ENCODE results near the gene ASAH2B. TPM values are rescaled to one million over a fixed set of nuclear protein-coding genes. Genes with fewer than 3 reads are reported as not detected.
A peak's percentile ranks its signal among the peaks of the same experiment; 100 is the strongest.
"Not testable (repeated sequence)": the region's sequence is repeated elsewhere in the genome, so short reads cannot be mapped to it uniquely, and the experiment has no call there.

The ASAH2B gene
- 3.4 TPM for polyA plus RNA-seq (2013, experiment 1 of 2)
- polyA plus RNA-seq (2013, experiment 2 of 2): 3.8 TPM

GRCh38 chr10:50739618-50740292 is at the start of gene ASAH2B:
ASAH2B (plus strand) TSS chr10:50739936; CDS start chr10:50745131, 5,195 bp downstream.
- WGBS: under 1% methylated on average over 53 of the region's 62 CpGs
- H3K9me3 ChIP-seq (ENCODE audit: control insufficient read depth, low read length): no peaks in the 10 kb centered on the region

GRCh38 chr10:50697819-50698218 is 41.9 kb upstream of the ASAH2B start:
- H3K4me1 ChIP-seq (ENCODE audit: control insufficient read depth, insufficient read depth, low read depth, low read length); H4K91ac ChIP-seq (ENCODE audit: low read length); H2AK5ac ChIP-seq (ENCODE audit: low read length, severe bottlenecking); H3K18ac ChIP-seq (ENCODE audit: low read depth in 1 of 2, low read length in 2 of 2); H3K9me3 ChIP-seq (ENCODE audit: control insufficient read depth, low read length); H2BK15ac ChIP-seq (ENCODE audit: low read depth, poor library complexity, severe bottlenecking); H3K4ac ChIP-seq (ENCODE audit: low read depth in 1 of 2, low read length in 2 of 2); H3K27ac ChIP-seq (ENCODE audit: low read length, poor library complexity, severe bottlenecking); H3K14ac ChIP-seq (ENCODE audit: low read length in 2 of 2); H2BK12ac ChIP-seq (ENCODE audit: low read length in 2 of 2); H3K79me1 ChIP-seq (replicated peaks; ENCODE audit: low read length, poor library complexity, severe bottlenecking); H4K8ac ChIP-seq (ENCODE audit: low read length); H3K9ac ChIP-seq (ENCODE audit: low read length); H3K36me3 ChIP-seq (ENCODE audit: control insufficient read depth in 1 of 2, insufficient read depth in 2 of 2, low read depth in 1 of 2, low read length in 2 of 2); H3K23ac ChIP-seq (ENCODE audit: low read length in 2 of 2); H3K4me3 ChIP-seq (ENCODE audit: insufficient read depth in 1 of 2, low read depth in 1 of 2, low read length in 2 of 2); H2AFZ ChIP-seq (ENCODE audit: low read depth, low read length); H2BK120ac ChIP-seq (ENCODE audit: low read depth, low read length); H3K4me2 ChIP-seq (ENCODE audit: low read length, poor library complexity, severe bottlenecking); H3K27me3 ChIP-seq (ENCODE audit: control insufficient read depth in 1 of 2, insufficient read depth in 1 of 2, low read length in 2 of 2); H2BK5ac ChIP-seq (ENCODE audit: low read depth, low read length, poor library complexity, severe bottlenecking); DNase-seq: not testable (repeated sequence)
- no CpG with 5 or more reads among the region's 4 CpGs for WGBS

More at GRCh38 chr10:50739618-50740292, at the start of gene ASAH2B:
- H2BK120ac ChIP-seq (ENCODE audit: low read depth, low read length): no peak within 1 kb of the TSS
- H3K14ac ChIP-seq (ENCODE audit: low read length in 2 of 2): peak within 1 kb of the TSS in 1 of 2 experiments; percentile 90
- H2BK5ac ChIP-seq (ENCODE audit: low read depth, low read length, poor library complexity, severe bottlenecking): peak within 1 kb of the TSS; percentile 81
- no peaks in the 10 kb centered on the region for H3K79me1 ChIP-seq (replicated peaks; ENCODE audit: low read length, poor library complexity, severe bottlenecking)
- H3K36me3 ChIP-seq (ENCODE audit: control insufficient read depth in 1 of 2, insufficient read depth in 2 of 2, low read depth in 1 of 2, low read length in 2 of 2): no peaks in the 10 kb centered on the region
- H3K27ac ChIP-seq (ENCODE audit: low read length, poor library complexity, severe bottlenecking): peak within 1 kb of the TSS; percentile 95
- peak within 1 kb of the TSS; percentile 87 for H3K9ac ChIP-seq (ENCODE audit: low read length)
- peak; percentile 88 for DNase-seq
- H4K8ac ChIP-seq (ENCODE audit: low read length): peak within 1 kb of the TSS; percentile 99
- peak within 1 kb of the TSS; percentile 89 for H4K91ac ChIP-seq (ENCODE audit: low read length)
- peaks cover 5% of the 10 kb centered on the region for H3K4me1 ChIP-seq (ENCODE audit: control insufficient read depth, insufficient read depth, low read depth, low read length)
- H3K4me3 ChIP-seq (ENCODE audit: insufficient read depth in 1 of 2, low read depth in 1 of 2, low read length in 2 of 2): peak within 1 kb of the TSS; percentile 85 to 89
- no peak within 1 kb of the TSS for H2AK5ac ChIP-seq (ENCODE audit: low read length, severe bottlenecking)
- H2BK15ac ChIP-seq (ENCODE audit: low read depth, poor library complexity, severe bottlenecking): peak within 1 kb of the TSS; percentile 44
- no peaks in the 10 kb centered on the region for H3K27me3 ChIP-seq (ENCODE audit: control insufficient read depth in 1 of 2, insufficient read depth in 1 of 2, low read length in 2 of 2)
- peak within 1 kb of the TSS in 1 of 2 experiments; percentile 69 for H3K23ac ChIP-seq (ENCODE audit: low read length in 2 of 2)
- peak within 1 kb of the TSS in 1 of 2 experiments; percentile 63 for H2BK12ac ChIP-seq (ENCODE audit: low read length in 2 of 2)
- H3K4ac ChIP-seq (ENCODE audit: low read depth in 1 of 2, low read length in 2 of 2): peak within 1 kb of the TSS; percentile 87 to 98
- peak within 1 kb of the TSS; percentile 93 to 100 for H3K18ac ChIP-seq (ENCODE audit: low read depth in 1 of 2, low read length in 2 of 2)
- H2AFZ ChIP-seq (ENCODE audit: low read depth, low read length): peak within 1 kb of the TSS; percentile 99
- peak within 1 kb of the TSS; percentile 92 for H3K4me2 ChIP-seq (ENCODE audit: low read length, poor library complexity, severe bottlenecking)

GRCh38 chr10:50701947-50702346 is 37.8 kb upstream of the ASAH2B start:
- H2AK5ac ChIP-seq (ENCODE audit: low read length, severe bottlenecking); DNase-seq; H4K91ac ChIP-seq (ENCODE audit: low read length); H2AFZ ChIP-seq (ENCODE audit: low read depth, low read length); H3K4me1 ChIP-seq (ENCODE audit: control insufficient read depth, insufficient read depth, low read depth, low read length); H3K4ac ChIP-seq (ENCODE audit: low read depth in 1 of 2, low read length in 2 of 2); H3K14ac ChIP-seq (ENCODE audit: low read length in 2 of 2); H2BK5ac ChIP-seq (ENCODE audit: low read depth, low read length, poor library complexity, severe bottlenecking); H3K4me3 ChIP-seq (ENCODE audit: insufficient read depth in 1 of 2, low read depth in 1 of 2, low read length in 2 of 2); H2BK12ac ChIP-seq (ENCODE audit: low read length in 2 of 2); H3K9me3 ChIP-seq (ENCODE audit: control insufficient read depth, low read length); H3K4me2 ChIP-seq (ENCODE audit: low read length, poor library complexity, severe bottlenecking); H3K79me1 ChIP-seq (replicated peaks; ENCODE audit: low read length, poor library complexity, severe bottlenecking); H3K27me3 ChIP-seq (ENCODE audit: control insufficient read depth in 1 of 2, insufficient read depth in 1 of 2, low read length in 2 of 2); H3K23ac ChIP-seq (ENCODE audit: low read length in 2 of 2); H2BK15ac ChIP-seq (ENCODE audit: low read depth, poor library complexity, severe bottlenecking); H3K18ac ChIP-seq (ENCODE audit: low read depth in 1 of 2, low read length in 2 of 2); H4K8ac ChIP-seq (ENCODE audit: low read length); H2BK120ac ChIP-seq (ENCODE audit: low read depth, low read length); H3K36me3 ChIP-seq (ENCODE audit: control insufficient read depth in 1 of 2, insufficient read depth in 2 of 2, low read depth in 1 of 2, low read length in 2 of 2); H3K9ac ChIP-seq (ENCODE audit: low read length); H3K27ac ChIP-seq (ENCODE audit: low read length, poor library complexity, severe bottlenecking): not testable (repeated sequence)
- WGBS: 83% methylated on average over 1 of the region's 5 CpGs

DNA sequence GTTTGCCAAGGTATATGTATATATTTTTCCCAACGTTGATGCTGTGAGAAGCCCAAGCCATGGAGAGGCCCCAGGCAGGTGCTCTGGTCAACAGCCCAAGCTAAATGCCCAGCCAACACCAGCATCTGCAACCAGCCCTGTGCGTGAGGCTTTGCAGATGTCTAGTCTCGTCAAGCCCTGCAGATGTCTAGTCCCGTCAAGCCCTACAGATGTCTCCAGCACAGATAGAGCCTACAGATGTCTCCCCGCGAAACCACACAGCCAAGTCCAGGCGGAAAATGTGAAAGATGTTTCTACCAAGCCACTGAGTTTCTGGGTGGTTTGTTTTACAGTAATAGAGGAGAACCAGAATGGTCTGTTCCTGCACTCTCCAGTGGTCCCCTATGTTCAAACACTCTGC is 36.7 kb upstream of the ASAH2B start:
- not testable (repeated sequence) for H3K23ac ChIP-seq (ENCODE audit: low read length in 2 of 2); H3K79me1 ChIP-seq (replicated peaks; ENCODE audit: low read length, poor library complexity, severe bottlenecking); H2AFZ ChIP-seq (ENCODE audit: low read depth, low read length); H4K91ac ChIP-seq (ENCODE audit: low read length); H3K4me2 ChIP-seq (ENCODE audit: low read length, poor library complexity, severe bottlenecking); H3K14ac ChIP-seq (ENCODE audit: low read length in 2 of 2); H3K4ac ChIP-seq (ENCODE audit: low read depth in 1 of 2, low read length in 2 of 2); H2BK120ac ChIP-seq (ENCODE audit: low read depth, low read length); H3K4me1 ChIP-seq (ENCODE audit: control insufficient read depth, insufficient read depth, low read depth, low read length); H4K8ac ChIP-seq (ENCODE audit: low read length); H2BK15ac ChIP-seq (ENCODE audit: low read depth, poor library complexity, severe bottlenecking); H2AK5ac ChIP-seq (ENCODE audit: low read length, severe bottlenecking); H2BK12ac ChIP-seq (ENCODE audit: low read length in 2 of 2); H3K27me3 ChIP-seq (ENCODE audit: control insufficient read depth in 1 of 2, insufficient read depth in 1 of 2, low read length in 2 of 2); H3K27ac ChIP-seq (ENCODE audit: low read length, poor library complexity, severe bottlenecking); H3K18ac ChIP-seq (ENCODE audit: low read depth in 1 of 2, low read length in 2 of 2); H3K9ac ChIP-seq (ENCODE audit: low read length); H3K9me3 ChIP-seq (ENCODE audit: control insufficient read depth, low read length); H3K4me3 ChIP-seq (ENCODE audit: insufficient read depth in 1 of 2, low read depth in 1 of 2, low read length in 2 of 2); DNase-seq; H3K36me3 ChIP-seq (ENCODE audit: control insufficient read depth in 1 of 2, insufficient read depth in 2 of 2, low read depth in 1 of 2, low read length in 2 of 2); H2BK5ac ChIP-seq (ENCODE audit: low read depth, low read length, poor library complexity, severe bottlenecking)
- no CpG with 5 or more reads among the region's 7 CpGs for WGBS
